HepG2 (cell line): ENCODE data around the gene DCP2. TPM values are rescaled to one million over a fixed set of nuclear protein-coding genes. Genes with fewer than 3 reads are reported as not detected.

ENCODE experiments used
- HMG20A ChIP-seq: IDR thresholded peaks from 2 replicates; pipeline ENCODE4 v1.6.1; 2016; ENCODE audit warnings: borderline replicate concordance
- HOXA7 ChIP-seq: sonication (generic); formaldehyde crosslinking; IDR thresholded peaks from 2 replicates; pipeline ENCODE4 v1.8.1; 2022; ENCODE audit warnings: mild to moderate bottlenecking, missing genetic modification reagents, moderate library complexity
- NCOA2 ChIP-seq: sonication (generic); formaldehyde crosslinking; IDR thresholded peaks from 2 replicates; pipeline ENCODE4 v1.8.0; 2022; ENCODE audit warnings: inconsistent platforms
- TBX3 ChIP-seq: fragments of 450-650 bp; IDR thresholded peaks from 2 replicates; pipeline ENCODE4 v1.6.1; 2017; ENCODE audit warnings: antibody characterized with exemption, mild to moderate bottlenecking, inconsistent platforms, borderline replicate concordance
- THAP11 ChIP-seq: IDR thresholded peaks from 2 replicates; pipeline ENCODE4 v1.6.1; 2016; ENCODE audit warnings: missing biosample characterization, missing genetic modification reagents
- TSC22D2 ChIP-seq: sonication (generic); formaldehyde crosslinking; IDR thresholded peaks from 2 replicates; pipeline ENCODE4 v1.5.1; 2020; ENCODE audit warnings: missing genetic modification reagents, mild to moderate bottlenecking, borderline replicate concordance
- ZNF264 ChIP-seq: sonication (generic); formaldehyde crosslinking; IDR thresholded peaks from 2 replicates; pipeline ENCODE4 v1.4.0; 2020; ENCODE audit warnings: missing genetic modification reagents
- ZNF282 ChIP-seq: fragments of 450-650 bp; IDR thresholded peaks from 2 replicates; pipeline ENCODE4 v1.6.1; 2018; ENCODE audit not compliant: partially characterized antibody
- ZNF337 ChIP-seq: sonication (generic); formaldehyde crosslinking; IDR thresholded peaks from 2 replicates; pipeline ENCODE4 v1.5.1; 2020; ENCODE audit warnings: missing genetic modification reagents, low read depth, mild to moderate bottlenecking, borderline replicate concordance
- ZNF574 ChIP-seq: sonication (generic); formaldehyde crosslinking; IDR thresholded peaks from 2 replicates; pipeline ENCODE4 v1.4.0; 2020; ENCODE audit warnings: missing genetic modification reagents
- ZNF580 ChIP-seq: IDR thresholded peaks from 2 replicates; pipeline ENCODE4 v1.6.1; 2016; ENCODE audit warnings: low read depth, borderline replicate concordance
- polyA plus RNA-seq, 8 experiments: library from polyadenylated mRNA; depleted of rRNA in 3 of 8; stranded (reverse) in 7 of 8; unstranded in 1 of 8; fragments of >200 nt; fragmentation: Illumina TruSeq in 4 of 8; extraction: Trizol in 4 of 8; gene quantifications; 2 replicates each; pipeline versions ENCODE4 v1.2.1 to v1.2.3, GENCODE V29; 2011 to 2016; ENCODE audit warnings: low read depth in 4 of 8, missing spikeins in 1 of 8, mixed read lengths in 1 of 8; ENCODE audit not compliant: insufficient read depth in 1 of 8
- total RNA-seq, 5 experiments: library from RNA; depleted of rRNA; stranded (reverse); fragments of >200 nt; fragmentation: Illumina TruSeq; extraction: Trizol; gene quantifications; 2 replicates each; pipeline ENCODE4 v1.2.3, GENCODE V29; 2016; ENCODE audit warnings: low read depth in 1 of 5
- TF ChIP-seq, protein P1 (sequence below): sonication (generic); formaldehyde crosslinking; IDR thresholded peaks from 2 replicates; pipeline ENCODE4 v1.5.0; 2020; ENCODE audit warnings: missing genetic modification reagents
- TF ChIP-seq, protein P2 (sequence below): sonication (generic); formaldehyde crosslinking; IDR thresholded peaks from 2 replicates; pipeline ENCODE4 v1.5.0; 2020; ENCODE audit warnings: mild to moderate bottlenecking, missing genetic modification reagents, borderline replicate concordance
- TF ChIP-seq, protein P3 (sequence below): sonication (generic); formaldehyde crosslinking; IDR thresholded peaks from 2 replicates; pipeline ENCODE4 v1.8.0; 2022; ENCODE audit warnings: mild to moderate bottlenecking, missing genetic modification reagents; ENCODE audit not compliant: insufficient replicate concordance

Gene DCP2
- total and polyA plus RNA-seq, 2 of the 13 experiments (the other 11 are each of a cell fraction or from before 2014, with no cell fraction given), result 16.2 to 63.4 TPM

DNA sequence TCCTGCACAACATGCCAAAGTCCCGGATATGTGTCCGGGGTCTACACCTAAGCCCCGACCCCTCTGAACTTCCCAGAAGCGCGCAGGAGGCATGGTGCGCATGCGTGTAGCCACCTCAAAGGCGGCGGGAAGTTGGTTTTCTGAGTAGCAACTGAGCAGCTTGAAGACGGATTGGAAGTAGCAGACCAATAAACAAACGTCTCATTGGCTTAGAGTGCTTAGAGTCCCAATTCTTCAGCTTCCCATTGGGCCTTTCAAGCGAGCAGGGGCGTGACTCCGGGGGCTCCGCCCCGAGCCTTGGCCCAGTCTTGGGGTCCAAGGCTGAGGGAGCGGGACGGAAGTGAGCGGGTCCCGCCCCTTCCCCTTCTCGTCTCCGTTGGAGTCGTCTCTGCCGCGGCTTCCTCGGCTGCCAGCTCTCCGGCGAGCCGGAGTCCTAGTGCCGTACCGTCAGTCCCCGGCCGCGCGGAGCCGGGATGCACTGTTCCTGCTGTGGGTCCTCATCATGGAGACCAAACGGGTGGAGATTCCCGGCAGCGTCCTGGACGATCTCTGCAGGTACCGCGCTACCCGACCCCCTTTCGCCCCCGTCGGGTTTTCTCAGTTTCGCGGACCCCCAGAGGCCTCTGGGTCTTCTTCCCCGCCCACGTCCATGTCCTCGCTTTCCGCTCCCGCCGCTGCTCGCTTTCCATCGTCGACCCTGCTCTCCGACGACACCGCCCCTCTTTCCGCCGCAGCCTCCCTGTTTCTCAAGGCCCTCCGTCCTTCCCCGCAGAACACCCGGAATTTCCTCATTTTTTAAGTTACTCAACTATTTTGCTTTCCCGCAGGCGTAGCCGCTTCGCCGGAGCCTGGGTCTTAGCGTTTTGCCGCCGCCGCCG lies at the start of gene DCP2 (continued):
- TF ChIP-seq, protein P1, sequence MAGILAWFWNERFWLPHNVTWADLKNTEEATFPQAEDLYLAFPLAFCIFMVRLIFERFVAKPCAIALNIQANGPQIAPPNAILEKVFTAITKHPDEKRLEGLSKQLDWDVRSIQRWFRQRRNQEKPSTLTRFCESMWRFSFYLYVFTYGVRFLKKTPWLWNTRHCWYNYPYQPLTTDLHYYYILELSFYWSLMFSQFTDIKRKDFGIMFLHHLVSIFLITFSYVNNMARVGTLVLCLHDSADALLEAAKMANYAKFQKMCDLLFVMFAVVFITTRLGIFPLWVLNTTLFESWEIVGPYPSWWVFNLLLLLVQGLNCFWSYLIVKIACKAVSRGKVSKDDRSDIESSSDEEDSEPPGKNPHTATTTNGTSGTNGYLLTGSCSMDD (CRISPR knock-in tag), result no peak
- TF ChIP-seq HMG20A (CRISPR knock-in tag) (no peak), HOXA7 (CRISPR knock-in tag) (peak; percentile 81; the same call in 1 of the 2 replicates), TSC22D2 (CRISPR knock-in tag) (peak; percentile 58; the same call in 1 of the 2 replicates), THAP11 (CRISPR knock-in tag) (peak; percentile 85), ZNF282 (no peak), TBX3 (no peak), ZNF574 (CRISPR knock-in tag) (no peak), ZNF337 (peak; percentile 58; the same call in 1 of the 2 replicates), NCOA2 (CRISPR knock-in tag) (peak; percentile 54; the same call in 1 of the 2 replicates), ZNF264 (no peak), ZNF580 (no peak; the same call in 1 of the 2 replicates)
- TF ChIP-seq, protein P2, sequence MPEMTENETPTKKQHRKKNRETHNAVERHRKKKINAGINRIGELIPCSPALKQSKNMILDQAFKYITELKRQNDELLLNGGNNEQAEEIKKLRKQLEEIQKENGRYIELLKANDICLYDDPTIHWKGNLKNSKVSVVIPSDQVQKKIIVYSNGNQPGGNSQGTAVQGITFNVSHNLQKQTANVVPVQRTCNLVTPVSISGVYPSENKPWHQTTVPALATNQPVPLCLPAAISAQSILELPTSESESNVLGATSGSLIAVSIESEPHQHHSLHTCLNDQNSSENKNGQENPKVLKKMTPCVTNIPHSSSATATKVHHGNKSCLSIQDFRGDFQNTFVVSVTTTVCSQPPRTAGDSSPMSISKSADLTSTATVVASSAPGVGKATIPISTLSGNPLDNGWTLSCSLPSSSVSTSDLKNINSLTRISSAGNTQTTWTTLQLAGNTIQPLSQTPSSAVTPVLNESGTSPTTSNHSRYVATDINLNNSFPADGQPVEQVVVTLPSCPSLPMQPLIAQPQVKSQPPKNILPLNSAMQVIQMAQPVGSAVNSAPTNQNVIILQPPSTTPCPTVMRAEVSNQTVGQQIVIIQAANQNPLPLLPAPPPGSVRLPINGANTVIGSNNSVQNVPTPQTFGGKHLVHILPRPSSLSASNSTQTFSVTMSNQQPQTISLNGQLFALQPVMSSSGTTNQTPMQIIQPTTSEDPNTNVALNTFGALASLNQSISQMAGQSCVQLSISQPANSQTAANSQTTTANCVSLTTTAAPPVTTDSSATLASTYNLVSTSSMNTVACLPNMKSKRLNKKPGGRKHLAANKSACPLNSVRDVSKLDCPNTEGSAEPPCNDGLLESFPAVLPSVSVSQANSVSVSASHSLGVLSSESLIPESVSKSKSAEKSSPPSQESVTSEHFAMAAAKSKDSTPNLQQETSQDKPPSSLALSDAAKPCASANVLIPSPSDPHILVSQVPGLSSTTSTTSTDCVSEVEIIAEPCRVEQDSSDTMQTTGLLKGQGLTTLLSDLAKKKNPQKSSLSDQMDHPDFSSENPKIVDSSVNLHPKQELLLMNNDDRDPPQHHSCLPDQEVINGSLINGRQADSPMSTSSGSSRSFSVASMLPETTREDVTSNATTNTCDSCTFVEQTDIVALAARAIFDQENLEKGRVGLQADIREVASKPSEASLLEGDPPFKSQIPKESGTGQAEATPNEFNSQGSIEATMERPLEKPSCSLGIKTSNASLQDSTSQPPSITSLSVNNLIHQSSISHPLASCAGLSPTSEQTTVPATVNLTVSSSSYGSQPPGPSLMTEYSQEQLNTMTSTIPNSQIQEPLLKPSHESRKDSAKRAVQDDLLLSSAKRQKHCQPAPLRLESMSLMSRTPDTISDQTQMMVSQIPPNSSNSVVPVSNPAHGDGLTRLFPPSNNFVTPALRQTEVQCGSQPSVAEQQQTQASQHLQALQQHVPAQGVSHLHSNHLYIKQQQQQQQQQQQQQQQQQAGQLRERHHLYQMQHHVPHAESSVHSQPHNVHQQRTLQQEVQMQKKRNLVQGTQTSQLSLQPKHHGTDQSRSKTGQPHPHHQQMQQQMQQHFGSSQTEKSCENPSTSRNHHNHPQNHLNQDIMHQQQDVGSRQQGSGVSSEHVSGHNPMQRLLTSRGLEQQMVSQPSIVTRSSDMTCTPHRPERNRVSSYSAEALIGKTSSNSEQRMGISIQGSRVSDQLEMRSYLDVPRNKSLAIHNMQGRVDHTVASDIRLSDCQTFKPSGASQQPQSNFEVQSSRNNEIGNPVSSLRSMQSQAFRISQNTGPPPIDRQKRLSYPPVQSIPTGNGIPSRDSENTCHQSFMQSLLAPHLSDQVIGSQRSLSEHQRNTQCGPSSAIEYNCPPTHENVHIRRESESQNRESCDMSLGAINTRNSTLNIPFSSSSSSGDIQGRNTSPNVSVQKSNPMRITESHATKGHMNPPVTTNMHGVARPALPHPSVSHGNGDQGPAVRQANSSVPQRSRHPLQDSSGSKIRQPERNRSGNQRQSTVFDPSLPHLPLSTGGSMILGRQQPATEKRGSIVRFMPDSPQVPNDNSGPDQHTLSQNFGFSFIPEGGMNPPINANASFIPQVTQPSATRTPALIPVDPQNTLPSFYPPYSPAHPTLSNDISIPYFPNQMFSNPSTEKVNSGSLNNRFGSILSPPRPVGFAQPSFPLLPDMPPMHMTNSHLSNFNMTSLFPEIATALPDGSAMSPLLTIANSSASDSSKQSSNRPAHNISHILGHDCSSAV (CRISPR knock-in tag), result no peak
- TF ChIP-seq, protein P3, sequence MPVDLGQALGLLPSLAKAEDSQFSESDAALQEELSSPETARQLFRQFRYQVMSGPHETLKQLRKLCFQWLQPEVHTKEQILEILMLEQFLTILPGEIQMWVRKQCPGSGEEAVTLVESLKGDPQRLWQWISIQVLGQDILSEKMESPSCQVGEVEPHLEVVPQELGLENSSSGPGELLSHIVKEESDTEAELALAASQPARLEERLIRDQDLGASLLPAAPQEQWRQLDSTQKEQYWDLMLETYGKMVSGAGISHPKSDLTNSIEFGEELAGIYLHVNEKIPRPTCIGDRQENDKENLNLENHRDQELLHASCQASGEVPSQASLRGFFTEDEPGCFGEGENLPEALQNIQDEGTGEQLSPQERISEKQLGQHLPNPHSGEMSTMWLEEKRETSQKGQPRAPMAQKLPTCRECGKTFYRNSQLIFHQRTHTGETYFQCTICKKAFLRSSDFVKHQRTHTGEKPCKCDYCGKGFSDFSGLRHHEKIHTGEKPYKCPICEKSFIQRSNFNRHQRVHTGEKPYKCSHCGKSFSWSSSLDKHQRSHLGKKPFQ (CRISPR knock-in tag), result no peak
